DND-41 (cell line): Measurements from ENCODE around the gene MAP3K10.

Experiments
- ATAC-seq: fragments of 200-7000 bp; cut with Tn5 transposase; 3 replicates; pipeline ENCODE4 v1.9.1; 2021; ENCODE audit warnings: low read depth; ENCODE audit not compliant: insufficient read depth
- DNase-seq: peaks from one replicate; pipeline ENCODE4 v3.0.0-alpha.2; 2020
- H2AFZ ChIP-seq: 2 replicates; pipeline ENCODE4 v1.6.0; 2012; ENCODE audit warnings: low read depth, low read length
- H3K27ac ChIP-seq: 2 replicates; pipeline ENCODE4 v1.5.1; 2012; ENCODE audit warnings: low read length, inconsistent platforms
- H3K27me3 ChIP-seq: fragments of 200-600 bp; sonication (generic); 2 replicates; pipeline ENCODE4 v1.6.0; 2012; ENCODE audit warnings: low read length, mild to moderate bottlenecking, inconsistent platforms; ENCODE audit not compliant: insufficient read depth, poor library complexity
- H3K36me3 ChIP-seq: 2 replicates; pipeline ENCODE4 v1.5.1; 2012; ENCODE audit warnings: low read length, inconsistent platforms; ENCODE audit not compliant: insufficient read depth
- H3K4me1 ChIP-seq: 2 replicates; pipeline ENCODE4 v1.5.1; 2012; ENCODE audit warnings: mild to moderate bottlenecking, low read length; ENCODE audit not compliant: insufficient read depth
- H3K4me2 ChIP-seq: 2 replicates; pipeline ENCODE4 v1.6.0; 2012; ENCODE audit warnings: mild to moderate bottlenecking, moderate library complexity, low read length, inconsistent platforms; ENCODE audit not compliant: insufficient read depth
- H3K4me3 ChIP-seq, 2 experiments: fragments of 200-600 bp in 1 of 2; shearing (Covaris generic) in 1 of 2; 2 replicates each; pipeline ENCODE4 v1.5.1; 2012 to 2016; ENCODE audit warnings: inconsistent platforms in 2 of 2, low read length in 2 of 2, mild to moderate bottlenecking in 2 of 2, low read depth in 1 of 2, moderate library complexity in 1 of 2
- H3K79me2 ChIP-seq: 2 replicates; pipeline ENCODE4 v1.6.0; 2012; ENCODE audit warnings: low read length, inconsistent platforms; ENCODE audit not compliant: insufficient read depth
- H3K9ac ChIP-seq: 2 replicates; pipeline ENCODE4 v1.6.0; 2012; ENCODE audit warnings: low read depth, mild to moderate bottlenecking, inconsistent platforms, low read length, moderate library complexity
- H3K9me3 ChIP-seq: 2 replicates; pipeline ENCODE4 v1.5.1; 2012; ENCODE audit warnings: low read length, moderate library complexity, mild to moderate bottlenecking, inconsistent platforms; ENCODE audit not compliant: insufficient read depth, severe bottlenecking
- H4K20me1 ChIP-seq: 2 replicates; pipeline ENCODE4 v1.6.0; 2012; ENCODE audit warnings: low read length; ENCODE audit not compliant: insufficient read depth
- EZH2 ChIP-seq: IDR thresholded peaks from 3 replicates; pipeline ENCODE4 v1.6.1; 2012; ENCODE audit warnings: borderline replicate concordance, low read depth, mild to moderate bottlenecking, moderate library complexity, low read length, inconsistent platforms; ENCODE audit not compliant: severe bottlenecking
- TF ChIP-seq, protein P1 (sequence below): IDR thresholded peaks from 2 replicates; pipeline ENCODE4 v1.5.1; 2012; ENCODE audit warnings: borderline replicate concordance, low read length, moderate library complexity, mild to moderate bottlenecking; ENCODE audit not compliant: poor library complexity, severe bottlenecking; ENCODE audit errors: extremely low read depth

The MAP3K10 gene

DNA sequence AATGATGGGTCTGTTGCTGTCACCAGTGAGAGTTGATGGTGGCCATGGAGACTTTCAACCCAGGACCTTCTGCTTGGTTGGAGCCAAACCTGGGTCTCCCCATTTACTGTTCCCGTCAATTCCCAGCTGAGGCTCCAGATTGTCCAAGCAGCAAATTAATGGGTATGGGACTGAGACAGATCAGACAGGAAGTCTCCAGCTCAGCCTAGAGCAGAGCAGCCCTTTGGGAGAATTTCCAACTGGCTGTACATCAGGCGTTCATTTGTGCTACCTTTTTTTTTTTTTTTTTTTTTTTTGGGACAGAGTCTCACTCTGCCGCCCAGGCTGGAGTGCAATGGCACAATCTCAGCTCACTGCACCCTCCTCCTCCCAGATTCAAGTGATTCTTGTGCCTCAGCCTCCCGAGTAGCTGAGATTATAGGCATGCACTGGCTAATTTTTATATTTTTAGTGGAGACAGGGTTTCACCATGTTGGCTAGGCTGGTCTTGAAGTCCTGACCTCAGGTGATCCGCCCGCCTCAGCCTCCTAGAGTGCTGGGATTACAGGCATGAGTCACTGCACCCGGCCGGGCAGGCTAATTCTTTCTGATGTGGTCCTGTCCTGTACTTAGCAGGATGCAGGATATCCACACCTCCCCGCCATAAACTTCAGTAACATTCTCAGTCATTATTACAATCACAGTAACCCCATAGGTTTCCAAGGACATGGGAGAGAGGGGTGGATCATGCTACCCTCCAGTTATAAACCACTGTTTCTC lies 9.3 kb downstream of the MAP3K10 start:
- H3K4me3 ChIP-seq, result no peak overlapping the region
- DNase-seq (no peak), ATAC-seq (no peak)
- H3K9me3 ChIP-seq, result no peaks in the 10 kb centered on the region
- H3K79me2 ChIP-seq, result no peaks in the 10 kb centered on the region
- H3K36me3 ChIP-seq, result peaks cover 26% of the 10 kb centered on the region
- H3K4me2 ChIP-seq, result no peak overlapping the region
- no peak overlapping the region for H3K27ac ChIP-seq
- TF ChIP-seq EZH2, result no peak
- TF ChIP-seq, protein P1, sequence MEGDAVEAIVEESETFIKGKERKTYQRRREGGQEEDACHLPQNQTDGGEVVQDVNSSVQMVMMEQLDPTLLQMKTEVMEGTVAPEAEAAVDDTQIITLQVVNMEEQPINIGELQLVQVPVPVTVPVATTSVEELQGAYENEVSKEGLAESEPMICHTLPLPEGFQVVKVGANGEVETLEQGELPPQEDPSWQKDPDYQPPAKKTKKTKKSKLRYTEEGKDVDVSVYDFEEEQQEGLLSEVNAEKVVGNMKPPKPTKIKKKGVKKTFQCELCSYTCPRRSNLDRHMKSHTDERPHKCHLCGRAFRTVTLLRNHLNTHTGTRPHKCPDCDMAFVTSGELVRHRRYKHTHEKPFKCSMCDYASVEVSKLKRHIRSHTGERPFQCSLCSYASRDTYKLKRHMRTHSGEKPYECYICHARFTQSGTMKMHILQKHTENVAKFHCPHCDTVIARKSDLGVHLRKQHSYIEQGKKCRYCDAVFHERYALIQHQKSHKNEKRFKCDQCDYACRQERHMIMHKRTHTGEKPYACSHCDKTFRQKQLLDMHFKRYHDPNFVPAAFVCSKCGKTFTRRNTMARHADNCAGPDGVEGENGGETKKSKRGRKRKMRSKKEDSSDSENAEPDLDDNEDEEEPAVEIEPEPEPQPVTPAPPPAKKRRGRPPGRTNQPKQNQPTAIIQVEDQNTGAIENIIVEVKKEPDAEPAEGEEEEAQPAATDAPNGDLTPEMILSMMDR, result no peak
- H3K27me3 ChIP-seq, result no peaks in the 10 kb centered on the region
- H3K9ac ChIP-seq, result no peak overlapping the region
- H2AFZ ChIP-seq, result no peak overlapping the region
- no peaks in the 10 kb centered on the region for H3K4me1 ChIP-seq
- H4K20me1 ChIP-seq, result no peaks in the 10 kb centered on the region; the same call in 1 of the 2 replicates

DNA sequence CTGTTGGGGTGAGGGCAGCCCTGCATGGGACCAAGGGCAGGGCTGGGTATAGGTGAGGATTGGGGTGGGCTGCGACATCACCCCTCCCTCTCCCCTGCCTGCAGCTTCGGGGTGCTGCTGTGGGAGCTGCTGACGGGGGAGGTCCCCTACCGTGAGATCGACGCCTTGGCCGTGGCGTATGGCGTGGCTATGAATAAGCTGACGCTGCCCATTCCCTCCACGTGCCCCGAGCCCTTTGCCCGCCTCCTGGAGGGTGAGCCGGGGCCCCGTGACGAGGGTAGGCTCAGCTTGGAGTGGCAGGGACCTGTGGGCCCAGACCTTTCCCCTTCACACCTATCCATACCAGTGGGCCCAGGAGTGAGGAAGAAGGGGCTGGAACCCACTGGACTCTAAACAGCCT lies 13.2 kb downstream of the MAP3K10 start:
- Histone ChIP-seq H3K4me1 (no peaks in the 10 kb centered on the region), H4K20me1 (no peaks in the 10 kb centered on the region), H3K9ac (no peak overlapping the region), H3K4me3 (no peak overlapping the region), H2AFZ (no peak overlapping the region), H3K79me2 (no peaks in the 10 kb centered on the region), H3K9me3 (no peaks in the 10 kb centered on the region), H3K27ac (no peak overlapping the region), H3K4me2 (no peak overlapping the region), H3K36me3 (peaks cover 29% of the 10 kb centered on the region), H3K27me3 (no peaks in the 10 kb centered on the region)
- no peak for DNase-seq
- ATAC-seq, result no peak
- TF ChIP-seq EZH2, result no peak

DNA sequence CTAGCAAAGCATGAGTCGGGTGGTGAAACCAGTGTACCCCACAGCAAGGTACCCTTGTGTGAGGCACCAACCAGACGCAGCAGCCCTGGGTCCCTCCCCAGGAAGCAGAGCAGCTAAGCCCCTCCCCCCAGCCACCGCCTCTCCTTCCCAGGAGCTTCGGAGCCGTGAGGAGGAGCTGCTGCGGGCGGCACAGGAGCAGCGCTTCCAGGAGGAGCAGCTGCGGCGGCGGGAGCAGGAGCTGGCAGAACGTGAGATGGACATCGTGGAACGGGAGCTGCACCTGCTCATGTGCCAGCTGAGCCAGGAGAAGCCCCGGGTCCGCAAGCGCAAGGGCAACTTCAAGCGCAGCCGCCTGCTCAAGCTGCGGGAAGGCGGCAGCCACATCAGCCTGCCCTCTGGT lies 14.5 kb downstream of the MAP3K10 start:
- Histone ChIP-seq H3K4me2 (no peak overlapping the region), H3K79me2 (no peaks in the 10 kb centered on the region), H3K4me1 (no peaks in the 10 kb centered on the region), H3K27ac (no peak overlapping the region), H3K9me3 (no peaks in the 10 kb centered on the region), H3K4me3 (no peak overlapping the region), H3K9ac (no peak overlapping the region), H3K27me3 (no peaks in the 10 kb centered on the region), H4K20me1 (no peaks in the 10 kb centered on the region), H3K36me3 (peaks cover 34% of the 10 kb centered on the region), H2AFZ (no peak overlapping the region)
- no peak for ATAC-seq
- TF ChIP-seq, protein P1, result no peak
- TF ChIP-seq EZH2, result no peak
- no peak for DNase-seq

DNA sequence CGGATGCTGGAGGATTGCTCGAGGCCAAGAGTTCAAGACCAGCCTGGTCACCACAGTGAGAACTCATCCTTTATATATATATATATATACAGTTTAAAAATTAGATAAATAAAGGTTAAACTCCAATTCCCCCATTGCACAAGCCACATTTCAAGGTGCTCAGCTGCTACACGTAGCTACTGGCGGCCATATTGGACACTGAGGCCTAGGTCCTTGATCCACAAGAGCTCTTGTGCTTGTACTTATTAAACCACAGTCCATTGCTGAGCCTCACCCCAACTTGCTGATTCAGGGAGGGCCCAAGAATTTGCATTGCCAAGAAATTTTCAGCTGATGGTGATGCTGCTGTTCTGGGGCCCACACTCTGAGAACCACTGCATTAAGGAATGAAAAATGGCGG lies 17.4 kb downstream of the MAP3K10 start:
- Histone ChIP-seq H2AFZ (no peak overlapping the region), H3K9ac (no peak overlapping the region), H4K20me1 (0 out of 2 replicates have a peak, but pooled peaks cover 3% of the 10 kb centered on the region), H3K4me1 (no peaks in the 10 kb centered on the region), H3K9me3 (no peaks in the 10 kb centered on the region), H3K36me3 (peaks cover 33% of the 10 kb centered on the region), H3K27ac (no peak overlapping the region), H3K4me2 (no peak overlapping the region), H3K79me2 (no peaks in the 10 kb centered on the region), H3K4me3 (no peak overlapping the region), H3K27me3 (no peaks in the 10 kb centered on the region)
- DNase-seq (no peak), ATAC-seq (no peak)
- TF ChIP-seq, protein P1, result no peak
- no peak for TF ChIP-seq EZH2
